ENCODE measurements around the gene NTM. TPM values are rescaled to one million over a fixed set of nuclear protein-coding genes. Genes with fewer than 3 reads are reported as not detected.

NTM gene
- total RNA-seq, 1 experiment from 2014 or later = 8.6 TPM

GRCh38 chr11:131710511-131710910, 340.1 kb downstream of the NTM start:
- Histone ChIP-seq H3K4me1 (ENCODE audit: insufficient read depth, low read length, poor library complexity, severe bottlenecking) (no peaks in the 10 kb centered on the region), H3K27me3 (replicated peaks; ENCODE audit: insufficient read depth, low read depth, low read length, poor library complexity) (peaks cover 10% of the 10 kb centered on the region), H3K4me3 (ENCODE audit: low read depth, low read length, poor library complexity, severe bottlenecking) (no peak overlapping the region), H3K36me3 (ENCODE audit: insufficient read depth, low read length, poor library complexity, severe bottlenecking) (no peaks in the 10 kb centered on the region), H3K27ac (ENCODE audit: low read depth, low read length, poor library complexity, severe bottlenecking) (no peak overlapping the region), H3K9me3 (ENCODE audit: low read depth, low read length, poor library complexity, severe bottlenecking) (peaks cover 3% of the 10 kb centered on the region)
- DNase-seq (ENCODE audit: low spot score) = no peak
- POLR2A ChIA-PET (ENCODE audit: low non-redundant PET) = no interaction called here
- CTCF ChIA-PET = no interaction called here
- intact Hi-C loops (cut with micrococcal nuclease; ENCODE audit: unreplicated experiment) = no loop called here
- TF ChIP-seq EZH2 (IDR thresholded peaks at IDR 0.05; ENCODE audit: borderline replicate concordance, low read depth, low read length, poor library complexity, severe bottlenecking) = no peak
- no peak for TF ChIP-seq CTCF (conservative IDR thresholded peaks at IDR 0.05; ENCODE audit: low read depth, low read length)
- no TSS peak for BruUV-seq (replicated peaks)

- CTCF ChIA-PET = no interaction called here
- Histone ChIP-seq H3K36me3 (ENCODE audit: insufficient read depth, low read length, poor library complexity, severe bottlenecking) (no peaks in the 10 kb centered on the region), H3K4me3 (ENCODE audit: low read depth, low read length, poor library complexity, severe bottlenecking) (no peak overlapping the region), H3K4me1 (ENCODE audit: insufficient read depth, low read length, poor library complexity, severe bottlenecking) (no peaks in the 10 kb centered on the region), H3K9me3 (ENCODE audit: low read depth, low read length, poor library complexity, severe bottlenecking) (peaks cover 3% of the 10 kb centered on the region), H3K27me3 (replicated peaks; ENCODE audit: insufficient read depth, low read depth, low read length, poor library complexity) (peaks cover 16% of the 10 kb centered on the region), H3K27ac (ENCODE audit: low read depth, low read length, poor library complexity, severe bottlenecking) (no peak overlapping the region)
- no TSS peak for BruUV-seq (replicated peaks)
- POLR2A ChIA-PET (ENCODE audit: low non-redundant PET) = no interaction called here
- no peak for DNase-seq (ENCODE audit: low spot score)
- TF ChIP-seq CTCF (conservative IDR thresholded peaks at IDR 0.05; ENCODE audit: low read depth, low read length) (no peak), EZH2 (IDR thresholded peaks at IDR 0.05; ENCODE audit: borderline replicate concordance, low read depth, low read length, poor library complexity, severe bottlenecking) (no peak)
- intact Hi-C loops (cut with micrococcal nuclease; ENCODE audit: unreplicated experiment) = no loop called here
Measured at GRCh38 chr11:131712897-131713296, 342.5 kb downstream of the NTM start.

- ChIA-PET CTCF (no interaction called here), POLR2A (ENCODE audit: low non-redundant PET) (no interaction called here)
Measured at GRCh38 chr11:131713529-131714134, 343.2 kb downstream of the NTM start.

More at GRCh38 chr11:131713529-131714134, 343.2 kb downstream of the NTM start:
- peaks cover 18% of the 10 kb centered on the region for H3K27me3 ChIP-seq (replicated peaks; ENCODE audit: insufficient read depth, low read depth, low read length, poor library complexity)
- no peak for DNase-seq (ENCODE audit: low spot score)
- no TSS peak for BruUV-seq (replicated peaks)
- H3K9me3 ChIP-seq (ENCODE audit: low read depth, low read length, poor library complexity, severe bottlenecking) = peaks cover 3% of the 10 kb centered on the region
- no peaks in the 10 kb centered on the region for H3K4me1 ChIP-seq (ENCODE audit: insufficient read depth, low read length, poor library complexity, severe bottlenecking)
- no peak overlapping the region for H3K27ac ChIP-seq (ENCODE audit: low read depth, low read length, poor library complexity, severe bottlenecking)
- intact Hi-C loops (cut with micrococcal nuclease; ENCODE audit: unreplicated experiment) = no loop called here
- TF ChIP-seq CTCF (conservative IDR thresholded peaks at IDR 0.05; ENCODE audit: low read depth, low read length) (no peak), EZH2 (IDR thresholded peaks at IDR 0.05; ENCODE audit: borderline replicate concordance, low read depth, low read length, poor library complexity, severe bottlenecking) (no peak)
- H3K36me3 ChIP-seq (ENCODE audit: insufficient read depth, low read length, poor library complexity, severe bottlenecking) = no peaks in the 10 kb centered on the region
- no peak overlapping the region for H3K4me3 ChIP-seq (ENCODE audit: low read depth, low read length, poor library complexity, severe bottlenecking)
